Measurements from ENCODE around the gene BICRAL.
"Not testable (repeated sequence)": the region's sequence is repeated elsewhere in the genome, so short reads cannot be mapped to it uniquely, and the experiment has no call there.

BICRAL gene

GRCh38 chr6:42774201-42774600 lies 7.7 kb upstream of the BICRAL start:
- TF ChIP-seq EZH2phosphoT487 (IDR thresholded peaks at IDR 0.05; ENCODE audit: low read depth): no peak
- TF ChIP-seq, protein P1, sequence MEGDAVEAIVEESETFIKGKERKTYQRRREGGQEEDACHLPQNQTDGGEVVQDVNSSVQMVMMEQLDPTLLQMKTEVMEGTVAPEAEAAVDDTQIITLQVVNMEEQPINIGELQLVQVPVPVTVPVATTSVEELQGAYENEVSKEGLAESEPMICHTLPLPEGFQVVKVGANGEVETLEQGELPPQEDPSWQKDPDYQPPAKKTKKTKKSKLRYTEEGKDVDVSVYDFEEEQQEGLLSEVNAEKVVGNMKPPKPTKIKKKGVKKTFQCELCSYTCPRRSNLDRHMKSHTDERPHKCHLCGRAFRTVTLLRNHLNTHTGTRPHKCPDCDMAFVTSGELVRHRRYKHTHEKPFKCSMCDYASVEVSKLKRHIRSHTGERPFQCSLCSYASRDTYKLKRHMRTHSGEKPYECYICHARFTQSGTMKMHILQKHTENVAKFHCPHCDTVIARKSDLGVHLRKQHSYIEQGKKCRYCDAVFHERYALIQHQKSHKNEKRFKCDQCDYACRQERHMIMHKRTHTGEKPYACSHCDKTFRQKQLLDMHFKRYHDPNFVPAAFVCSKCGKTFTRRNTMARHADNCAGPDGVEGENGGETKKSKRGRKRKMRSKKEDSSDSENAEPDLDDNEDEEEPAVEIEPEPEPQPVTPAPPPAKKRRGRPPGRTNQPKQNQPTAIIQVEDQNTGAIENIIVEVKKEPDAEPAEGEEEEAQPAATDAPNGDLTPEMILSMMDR (IDR thresholded peaks at IDR 0.05; ENCODE audit: low read depth, low read length): no peak
- Histone ChIP-seq H3K4me3 (ENCODE audit: low read length) (peak overlapping the region; percentile 64), H3K4me2 (ENCODE audit: low read length) (peak overlapping the region; percentile 88), H3K27ac (ENCODE audit: low read length) (peak overlapping the region; percentile 97), H3K4me1 (ENCODE audit: low read length) (peaks cover 85% of the 10 kb centered on the region), H3K79me2 (ENCODE audit: low read length) (peaks cover 11% of the 10 kb centered on the region), H3K9ac (ENCODE audit: low read length) (peak overlapping the region; percentile 79), H2AFZ (ENCODE audit: low read depth, low read length) (0 out of 2 replicates have a peak overlapping the region, but pooled peaks have one; percentile 17), H3K9me3 (ENCODE audit: insufficient read depth, low read length) (no peaks in the 10 kb centered on the region), H4K20me1 (ENCODE audit: insufficient read depth, low read length) (no peaks in the 10 kb centered on the region), H3K36me3 (replicated peaks; ENCODE audit: low read depth, low read length) (no peaks in the 10 kb centered on the region), H3K27me3 (ENCODE audit: low read depth, low read length) (no peaks in the 10 kb centered on the region)

GRCh38 chr6:42774821-42775487 lies 6.9 kb upstream of the BICRAL start:
- H3K27me3 ChIP-seq (ENCODE audit: low read depth, low read length); H3K36me3 ChIP-seq (replicated peaks; ENCODE audit: low read depth, low read length); H3K9me3 ChIP-seq (ENCODE audit: insufficient read depth, low read length); H2AFZ ChIP-seq (ENCODE audit: low read depth, low read length); H4K20me1 ChIP-seq (ENCODE audit: insufficient read depth, low read length): not testable (repeated sequence)
- Histone ChIP-seq H3K27ac (ENCODE audit: low read length) (peak overlapping the region; percentile 97), H3K4me2 (ENCODE audit: low read length) (peak overlapping the region; percentile 88), H3K4me1 (ENCODE audit: low read length) (peaks cover 92% of the 10 kb centered on the region), H3K9ac (ENCODE audit: low read length) (peak overlapping the region; percentile 79), H3K79me2 (ENCODE audit: low read length) (peaks cover 11% of the 10 kb centered on the region), H3K4me3 (ENCODE audit: low read length) (peak overlapping the region; percentile 64)

DNA sequence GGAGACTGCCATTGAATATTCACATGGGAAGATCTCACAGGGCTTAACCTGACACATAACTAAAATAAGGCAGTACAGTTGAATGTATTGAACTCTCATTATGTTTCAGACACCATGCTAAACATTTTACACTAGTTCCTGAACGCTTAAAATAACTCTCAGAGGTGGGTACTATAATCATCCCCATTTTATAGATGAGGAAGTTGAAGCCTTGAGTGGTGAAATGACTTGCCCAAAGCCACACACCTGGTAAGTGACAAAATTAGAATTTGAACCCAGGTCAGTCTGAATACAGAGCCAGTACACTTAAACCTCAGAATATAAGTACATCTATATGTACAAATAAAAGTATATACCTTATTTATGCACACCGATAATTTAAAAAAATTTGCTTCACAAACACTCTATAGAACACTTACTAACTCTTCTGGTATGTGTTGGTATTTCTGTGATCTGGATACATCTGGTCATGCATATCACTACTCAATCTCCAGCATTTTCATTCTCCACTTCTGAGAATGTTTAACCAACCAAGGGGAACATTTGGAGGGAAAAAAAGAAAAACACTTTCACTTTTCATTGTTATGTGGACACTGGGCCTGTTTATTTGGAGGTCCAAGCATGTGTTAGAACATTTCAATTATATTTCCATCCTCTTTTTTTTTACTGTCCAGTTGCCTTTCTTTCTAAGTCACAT lies 4.6 kb upstream of the BICRAL start:
- no peak overlapping the region for H2AFZ ChIP-seq (ENCODE audit: low read depth, low read length)
- H3K9ac ChIP-seq (ENCODE audit: low read length): peak overlapping the region; percentile 50
- TF ChIP-seq EZH2phosphoT487 (IDR thresholded peaks at IDR 0.05; ENCODE audit: low read depth): no peak
- TF ChIP-seq, protein P1 (IDR thresholded peaks at IDR 0.05; ENCODE audit: low read depth, low read length): no peak
- peak overlapping the region; percentile 69 for H3K4me2 ChIP-seq (ENCODE audit: low read length)
- H3K27me3 ChIP-seq (ENCODE audit: low read depth, low read length): no peaks in the 10 kb centered on the region
- H3K9me3 ChIP-seq (ENCODE audit: insufficient read depth, low read length): no peaks in the 10 kb centered on the region
- peak overlapping the region; percentile 97 for H3K27ac ChIP-seq (ENCODE audit: low read length)
- H3K79me2 ChIP-seq (ENCODE audit: low read length): peaks cover 4% of the 10 kb centered on the region
- H3K36me3 ChIP-seq (replicated peaks; ENCODE audit: low read depth, low read length): no peaks in the 10 kb centered on the region
- peaks cover 85% of the 10 kb centered on the region for H3K4me1 ChIP-seq (ENCODE audit: low read length)
- H3K4me3 ChIP-seq (ENCODE audit: low read length): peak overlapping the region; percentile 38
- H4K20me1 ChIP-seq (ENCODE audit: insufficient read depth, low read length): no peaks in the 10 kb centered on the region

DNA sequence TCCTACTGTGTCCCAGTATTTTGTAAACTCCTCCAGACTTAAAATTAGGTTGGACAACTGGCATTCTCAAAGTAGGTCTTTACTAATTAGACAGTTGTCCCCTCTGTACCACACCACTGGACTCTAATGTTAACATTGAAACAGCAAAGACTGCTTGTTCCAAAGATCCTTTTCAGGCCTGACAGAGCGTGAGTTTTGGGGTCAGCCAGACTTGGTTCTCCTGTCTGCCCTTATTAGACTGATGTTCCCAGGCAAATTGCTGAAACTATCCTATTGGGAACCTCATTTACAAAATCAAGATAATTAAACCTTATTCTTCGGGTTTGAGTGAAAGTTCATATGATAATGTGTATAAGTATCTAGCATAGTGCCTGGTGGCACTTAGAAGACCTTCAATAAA lies 3.7 kb upstream of the BICRAL start:
- no peak overlapping the region for H3K4me3 ChIP-seq (ENCODE audit: low read length)
- 0 out of 2 replicates have a peak overlapping the region, but pooled peaks have one; percentile 5 for H3K27ac ChIP-seq (ENCODE audit: low read length)
- H3K79me2 ChIP-seq (ENCODE audit: low read length): peaks cover 7% of the 10 kb centered on the region; the same call in 1 of the 2 replicates
- H2AFZ ChIP-seq (ENCODE audit: low read depth, low read length): no peak overlapping the region
- peak overlapping the region; percentile 7; the same call in 1 of the 2 replicates for H3K4me2 ChIP-seq (ENCODE audit: low read length)
- no peaks in the 10 kb centered on the region for H3K36me3 ChIP-seq (replicated peaks; ENCODE audit: low read depth, low read length)
- peaks cover 77% of the 10 kb centered on the region for H3K4me1 ChIP-seq (ENCODE audit: low read length)
- no peak overlapping the region for H3K9ac ChIP-seq (ENCODE audit: low read length)
- no peaks in the 10 kb centered on the region for H4K20me1 ChIP-seq (ENCODE audit: insufficient read depth, low read length)
- H3K27me3 ChIP-seq (ENCODE audit: low read depth, low read length): no peaks in the 10 kb centered on the region
- TF ChIP-seq EZH2phosphoT487 (IDR thresholded peaks at IDR 0.05; ENCODE audit: low read depth): no peak
- TF ChIP-seq, protein P1 (IDR thresholded peaks at IDR 0.05; ENCODE audit: low read depth, low read length): no peak
- no peaks in the 10 kb centered on the region for H3K9me3 ChIP-seq (ENCODE audit: insufficient read depth, low read length)

Data from OCI-LY3 (cell line).